Lower lobe of right lung (tissue), 2 donors: ENCODE results near the gene NID1. TPM values are rescaled to one million over a fixed set of nuclear protein-coding genes. Genes with fewer than 3 reads are reported as not detected.

Source experiments
- ATAC-seq, 2 donors: fragments of 200-7000 bp; cut with Tn5 transposase; one replicate each; pipeline ENCODE4 v1.9.1; 2020 to 2022; ENCODE audit warnings: mild to moderate bottlenecking in 2 of 2, moderate library complexity in 2 of 2
- DNase-seq: peaks from one replicate; pipeline ENCODE4 v3.0.0-alpha.2; 2020
- H3K27ac ChIP-seq: fragments of 200-600 bp; one replicate; pipeline ENCODE4 v1.8.0; 2022
- H3K27me3 ChIP-seq: fragments of 200-600 bp; one replicate; pipeline ENCODE4 v1.8.0; 2022; ENCODE audit warnings: low read depth
- H3K36me3 ChIP-seq: fragments of 200-600 bp; one replicate; pipeline ENCODE4 v1.8.0; 2022; ENCODE audit warnings: mild to moderate bottlenecking
- H3K4me1 ChIP-seq: fragments of 200-600 bp; one replicate; pipeline ENCODE4 v1.8.0; 2022
- H3K4me3 ChIP-seq: fragments of 200-600 bp; one replicate; pipeline ENCODE4 v1.8.0; 2022; ENCODE audit warnings: mild to moderate bottlenecking
- H3K9me3 ChIP-seq: fragments of 200-600 bp; one replicate; pipeline ENCODE4 v1.8.0; 2022
- intact Hi-C: fragments of 100-400 bp; cut with DNase I; formaldehyde crosslinking; loops from one replicate; pipeline ENCODE4 v1.11.0; 2022
- total RNA-seq: library from RNA; stranded (reverse); fragmentation: NEBNext Ultra II Directional; extraction: Animal tissue kit (Norgen Biotek cat#: 25700); gene quantifications from one replicate; pipeline ENCODE4 v1.2.1, GENCODE V29; 2021
- TF ChIP-seq, protein P1 (sequence below): fragments of 200-600 bp; IDR thresholded peaks from one replicate; pipeline ENCODE4 v1.8.0; 2022; ENCODE audit warnings: antibody characterized with exemption, mild to moderate bottlenecking
- donor health status: DM: no; HTN: yes; CAD: no; lungs with severe emphysema.

NID1 gene
- total RNA-seq, 1 donor from 2014 or later: 46.6 TPM

DNA sequence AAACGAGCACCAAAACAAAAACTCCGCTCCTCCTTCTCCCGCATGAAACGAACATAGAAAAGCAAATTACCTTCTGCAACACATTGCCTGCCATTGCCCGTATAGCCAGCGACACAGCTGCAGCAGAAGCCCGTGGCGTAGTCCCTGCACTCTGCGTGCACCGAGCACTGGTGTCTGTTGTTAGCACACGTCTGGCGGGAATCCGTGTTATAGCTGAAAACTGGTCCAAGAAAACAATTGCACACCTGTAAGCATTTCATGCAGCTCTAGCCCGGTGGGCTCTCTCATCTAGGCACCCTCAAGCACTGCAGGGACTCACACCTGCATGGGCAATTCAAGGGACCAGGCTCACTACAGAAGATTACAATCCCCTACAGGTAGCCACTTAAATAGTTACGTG is 26.9 kb downstream of the NID1 start:
- H3K4me1 ChIP-seq: peaks cover 12% of the 10 kb centered on the region
- TF ChIP-seq, protein P1, sequence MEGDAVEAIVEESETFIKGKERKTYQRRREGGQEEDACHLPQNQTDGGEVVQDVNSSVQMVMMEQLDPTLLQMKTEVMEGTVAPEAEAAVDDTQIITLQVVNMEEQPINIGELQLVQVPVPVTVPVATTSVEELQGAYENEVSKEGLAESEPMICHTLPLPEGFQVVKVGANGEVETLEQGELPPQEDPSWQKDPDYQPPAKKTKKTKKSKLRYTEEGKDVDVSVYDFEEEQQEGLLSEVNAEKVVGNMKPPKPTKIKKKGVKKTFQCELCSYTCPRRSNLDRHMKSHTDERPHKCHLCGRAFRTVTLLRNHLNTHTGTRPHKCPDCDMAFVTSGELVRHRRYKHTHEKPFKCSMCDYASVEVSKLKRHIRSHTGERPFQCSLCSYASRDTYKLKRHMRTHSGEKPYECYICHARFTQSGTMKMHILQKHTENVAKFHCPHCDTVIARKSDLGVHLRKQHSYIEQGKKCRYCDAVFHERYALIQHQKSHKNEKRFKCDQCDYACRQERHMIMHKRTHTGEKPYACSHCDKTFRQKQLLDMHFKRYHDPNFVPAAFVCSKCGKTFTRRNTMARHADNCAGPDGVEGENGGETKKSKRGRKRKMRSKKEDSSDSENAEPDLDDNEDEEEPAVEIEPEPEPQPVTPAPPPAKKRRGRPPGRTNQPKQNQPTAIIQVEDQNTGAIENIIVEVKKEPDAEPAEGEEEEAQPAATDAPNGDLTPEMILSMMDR: no peak
- no peak for DNase-seq
- no peak overlapping the region for H3K27ac ChIP-seq
- intact Hi-C loops: no loop called here
- H3K9me3 ChIP-seq: no peaks in the 10 kb centered on the region
- H3K27me3 ChIP-seq: no peaks in the 10 kb centered on the region
- ATAC-seq: no peak
- H3K4me3 ChIP-seq: no peak overlapping the region
- peaks cover 12% of the 10 kb centered on the region for H3K36me3 ChIP-seq

DNA sequence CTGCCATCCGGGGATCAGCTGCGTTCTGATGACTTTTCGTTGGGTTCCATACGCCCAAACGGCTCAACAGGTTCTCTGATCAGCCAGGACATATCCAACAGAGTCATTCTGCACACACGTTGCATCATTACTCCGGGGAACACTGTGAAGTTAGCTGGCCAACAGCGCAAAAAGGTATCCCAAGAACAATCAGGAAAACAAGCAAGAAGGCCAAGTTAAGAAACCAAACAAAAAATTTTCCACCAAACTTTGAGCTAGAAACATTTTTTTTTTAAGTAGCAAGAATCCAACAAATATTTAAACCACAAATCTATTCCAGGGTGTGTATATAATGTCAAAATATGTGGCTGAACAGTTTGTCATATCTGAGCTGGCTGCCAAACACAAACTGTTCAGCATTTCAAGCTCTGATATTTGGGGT is 29.2 kb downstream of the NID1 start:
- no peak for ATAC-seq
- Histone ChIP-seq H3K4me3 (no peak overlapping the region), H3K9me3 (no peaks in the 10 kb centered on the region), H3K27ac (no peak overlapping the region), H3K4me1 (peaks cover 12% of the 10 kb centered on the region), H3K36me3 (peaks cover 20% of the 10 kb centered on the region), H3K27me3 (no peaks in the 10 kb centered on the region)
- TF ChIP-seq, protein P1: no peak
- intact Hi-C loops: no loop called here
- no peak for DNase-seq

DNA sequence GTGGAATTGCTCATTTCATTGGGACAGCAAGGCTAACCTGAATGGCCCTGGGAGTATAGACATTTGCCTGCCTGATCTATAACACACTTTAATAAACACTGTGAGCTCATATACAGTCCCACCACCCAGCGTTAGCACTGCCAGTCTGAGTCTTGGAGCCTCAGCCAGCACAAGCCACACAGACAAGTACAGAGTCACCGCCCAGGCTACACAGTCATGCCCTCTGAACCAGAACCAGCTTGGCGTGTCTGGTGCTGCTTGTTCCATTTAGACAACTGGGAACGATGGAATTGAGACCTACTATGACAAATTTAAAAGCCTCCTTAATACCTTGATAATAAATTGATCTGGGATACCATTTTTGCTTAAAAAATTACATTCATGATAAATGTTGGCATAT is 31.6 kb downstream of the NID1 start:
- TF ChIP-seq, protein P1: no peak
- intact Hi-C loops: no loop called here
- H3K27ac ChIP-seq: no peak overlapping the region

DNA sequence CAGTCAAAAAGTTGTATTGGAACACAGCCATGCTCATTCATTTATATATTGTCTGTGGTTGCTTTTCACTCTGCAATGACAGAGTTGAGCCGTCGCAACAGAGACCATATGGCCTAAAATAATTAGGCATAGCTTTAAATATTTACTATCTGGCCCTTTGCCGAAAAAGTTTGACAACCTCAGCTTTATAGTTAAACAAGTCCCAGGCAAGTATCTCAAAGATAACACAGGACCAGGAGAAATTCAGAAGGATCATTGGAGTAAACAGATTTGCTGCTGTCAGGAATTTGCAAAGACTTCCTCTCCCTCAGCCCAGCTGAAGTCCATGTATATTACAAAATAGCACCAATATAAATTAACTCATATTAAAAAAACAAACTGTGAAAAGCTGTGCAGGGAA is 34.4 kb downstream of the NID1 start:
- no peak for DNase-seq
- H3K36me3 ChIP-seq: peaks cover 66% of the 10 kb centered on the region

More for the DNA sequence above, 31.6 kb downstream of the NID1 start:
- Histone ChIP-seq H3K36me3 (peaks cover 42% of the 10 kb centered on the region), H3K4me1 (no peaks in the 10 kb centered on the region), H3K27me3 (no peaks in the 10 kb centered on the region), H3K4me3 (no peak overlapping the region), H3K9me3 (no peaks in the 10 kb centered on the region)
- DNase-seq: no peak
- ATAC-seq: no peak

DNA sequence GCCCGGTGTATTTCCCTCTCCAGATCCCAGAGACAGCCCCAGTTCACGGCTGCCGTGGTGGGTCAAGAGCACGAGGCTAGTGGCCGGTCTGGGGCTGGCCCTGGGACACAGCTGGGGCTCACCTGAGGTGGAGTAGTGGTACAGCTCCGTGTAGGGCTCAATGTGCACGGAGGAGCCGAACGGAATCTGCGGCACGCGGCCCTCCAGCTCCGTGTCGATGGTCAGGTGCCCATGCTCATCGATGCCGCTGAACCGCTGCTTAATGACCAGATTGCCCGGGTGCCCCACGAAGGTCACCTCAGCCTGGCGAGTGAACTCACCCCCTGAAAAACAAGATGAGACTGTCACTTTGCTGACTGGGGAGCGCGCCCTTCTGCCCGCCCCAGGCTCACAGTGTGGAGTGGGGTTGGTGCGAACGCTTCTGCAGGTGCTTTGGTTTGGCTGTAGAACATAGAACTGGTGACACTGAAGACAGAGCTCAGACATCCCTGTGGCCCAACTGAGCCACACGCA is 35.4 kb downstream of the NID1 start:
- Histone ChIP-seq H3K27me3 (no peaks in the 10 kb centered on the region), H3K9me3 (no peaks in the 10 kb centered on the region), H3K4me3 (no peak overlapping the region), H3K4me1 (no peaks in the 10 kb centered on the region), H3K36me3 (peaks cover 75% of the 10 kb centered on the region), H3K27ac (no peak overlapping the region)
- DNase-seq (no peak), ATAC-seq (no peak)
- TF ChIP-seq, protein P1: no peak
- intact Hi-C loops: no loop called here

More for the DNA sequence above, 34.4 kb downstream of the NID1 start:
- intact Hi-C loops: no loop called here
- H3K4me3 ChIP-seq: no peak overlapping the region
- ATAC-seq: no peak
- TF ChIP-seq, protein P1: no peak
- no peaks in the 10 kb centered on the region for H3K27me3 ChIP-seq
- H3K4me1 ChIP-seq: no peaks in the 10 kb centered on the region
- no peak overlapping the region for H3K27ac ChIP-seq
- no peaks in the 10 kb centered on the region for H3K9me3 ChIP-seq

DNA sequence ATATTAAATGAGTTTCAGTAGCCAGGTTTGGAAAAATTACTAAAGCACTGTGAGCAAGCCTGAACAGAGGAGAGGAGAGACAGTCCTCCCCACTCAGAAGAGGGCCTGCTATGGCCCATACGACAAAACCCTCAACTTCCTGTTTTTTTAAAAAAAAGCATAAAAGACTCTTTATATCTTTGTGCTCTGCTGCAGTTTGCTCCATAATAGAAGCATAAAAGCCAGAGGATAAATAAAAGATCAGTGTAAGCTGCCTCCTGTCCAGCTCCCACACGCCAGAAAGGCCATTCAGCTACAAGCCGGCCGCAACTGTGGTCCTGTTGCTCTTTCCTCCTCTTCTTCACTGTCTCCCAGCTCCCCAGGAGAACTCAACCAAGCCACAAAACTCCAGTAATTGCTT is 37.8 kb downstream of the NID1 start:
- peaks cover 83% of the 10 kb centered on the region for H3K36me3 ChIP-seq
- TF ChIP-seq, protein P1: no peak
- H3K27ac ChIP-seq: no peak overlapping the region
- H3K4me1 ChIP-seq: no peaks in the 10 kb centered on the region
- H3K4me3 ChIP-seq: no peak overlapping the region
- H3K27me3 ChIP-seq: no peaks in the 10 kb centered on the region
- intact Hi-C loops: no loop called here
- DNase-seq: no peak
- ATAC-seq: no peak
- H3K9me3 ChIP-seq: no peaks in the 10 kb centered on the region
